ENCODE results near the gene PDIA5. TPM values are rescaled to one million over a fixed set of nuclear protein-coding genes. Genes with fewer than 3 reads are reported as not detected.

PDIA5 gene
- total RNA-seq, 4 donors from 2014 or later, result 4.6 to 17.1 (median 5.3) TPM

DNA sequence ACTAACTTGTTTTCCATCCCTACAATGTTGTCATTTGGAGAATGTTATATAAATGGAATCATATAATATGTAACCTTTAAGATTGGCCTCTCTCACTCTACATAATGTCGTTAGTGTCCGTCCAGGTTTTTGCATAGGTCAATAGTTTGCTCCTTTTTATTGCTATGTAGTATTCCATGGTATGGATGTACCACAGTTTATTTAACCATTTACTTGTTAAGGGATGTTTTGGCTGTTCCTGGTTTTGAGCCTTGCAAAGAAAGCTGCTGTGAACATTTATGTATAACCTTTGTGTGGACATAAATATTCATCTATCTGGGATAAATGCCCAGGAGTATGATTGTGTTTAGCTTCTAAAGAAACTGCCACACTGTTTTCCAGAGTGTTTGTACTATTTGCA lies 100.9 kb downstream of the PDIA5 start:
- no peak for TF ChIP-seq POLR2A (IDR thresholded peaks at IDR 0.05)
- TF ChIP-seq, protein P1, sequence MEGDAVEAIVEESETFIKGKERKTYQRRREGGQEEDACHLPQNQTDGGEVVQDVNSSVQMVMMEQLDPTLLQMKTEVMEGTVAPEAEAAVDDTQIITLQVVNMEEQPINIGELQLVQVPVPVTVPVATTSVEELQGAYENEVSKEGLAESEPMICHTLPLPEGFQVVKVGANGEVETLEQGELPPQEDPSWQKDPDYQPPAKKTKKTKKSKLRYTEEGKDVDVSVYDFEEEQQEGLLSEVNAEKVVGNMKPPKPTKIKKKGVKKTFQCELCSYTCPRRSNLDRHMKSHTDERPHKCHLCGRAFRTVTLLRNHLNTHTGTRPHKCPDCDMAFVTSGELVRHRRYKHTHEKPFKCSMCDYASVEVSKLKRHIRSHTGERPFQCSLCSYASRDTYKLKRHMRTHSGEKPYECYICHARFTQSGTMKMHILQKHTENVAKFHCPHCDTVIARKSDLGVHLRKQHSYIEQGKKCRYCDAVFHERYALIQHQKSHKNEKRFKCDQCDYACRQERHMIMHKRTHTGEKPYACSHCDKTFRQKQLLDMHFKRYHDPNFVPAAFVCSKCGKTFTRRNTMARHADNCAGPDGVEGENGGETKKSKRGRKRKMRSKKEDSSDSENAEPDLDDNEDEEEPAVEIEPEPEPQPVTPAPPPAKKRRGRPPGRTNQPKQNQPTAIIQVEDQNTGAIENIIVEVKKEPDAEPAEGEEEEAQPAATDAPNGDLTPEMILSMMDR (IDR thresholded peaks at IDR 0.05), result no peak
- intact Hi-C loops (cut with DNase I; ENCODE audit: low total_unique reads), result no loop called here
- no peak overlapping the region for H3K4me3 ChIP-seq (ENCODE audit: low read depth, poor library complexity, severe bottlenecking)
- 95 to 98% methylated on average over 2 of the region's 2 CpGs for WGBS, 2 donors
- no peak for DNase-seq (ENCODE audit: low spot score in 2 of 2)

DNA sequence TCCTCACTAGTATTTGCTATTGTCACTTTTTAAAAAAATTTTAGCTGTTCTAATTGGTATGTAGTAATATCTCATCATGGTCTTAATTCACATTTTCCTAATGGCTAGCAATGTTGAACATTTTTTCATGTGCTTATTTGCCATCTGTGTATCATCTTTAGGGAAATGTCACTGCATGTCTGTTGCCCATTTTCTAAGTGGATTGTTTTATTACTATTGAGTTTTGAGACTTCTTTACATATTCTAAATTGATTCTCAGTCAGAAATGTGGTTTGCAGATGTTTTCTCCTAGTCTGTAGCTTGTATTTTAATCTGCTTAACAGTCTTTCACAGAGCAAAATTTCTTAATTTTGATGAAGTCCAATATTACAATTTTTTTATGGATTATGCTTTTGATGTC lies 101.3 kb downstream of the PDIA5 start:
- TF ChIP-seq, protein P1 (IDR thresholded peaks at IDR 0.05), result no peak
- TF ChIP-seq POLR2A (IDR thresholded peaks at IDR 0.05), result no peak
- intact Hi-C loops (cut with DNase I; ENCODE audit: low total_unique reads), result no loop called here
- DNase-seq (ENCODE audit: low spot score in 2 of 2), result no peak
- no peak overlapping the region for H3K4me3 ChIP-seq (ENCODE audit: low read depth, poor library complexity, severe bottlenecking)

DNA sequence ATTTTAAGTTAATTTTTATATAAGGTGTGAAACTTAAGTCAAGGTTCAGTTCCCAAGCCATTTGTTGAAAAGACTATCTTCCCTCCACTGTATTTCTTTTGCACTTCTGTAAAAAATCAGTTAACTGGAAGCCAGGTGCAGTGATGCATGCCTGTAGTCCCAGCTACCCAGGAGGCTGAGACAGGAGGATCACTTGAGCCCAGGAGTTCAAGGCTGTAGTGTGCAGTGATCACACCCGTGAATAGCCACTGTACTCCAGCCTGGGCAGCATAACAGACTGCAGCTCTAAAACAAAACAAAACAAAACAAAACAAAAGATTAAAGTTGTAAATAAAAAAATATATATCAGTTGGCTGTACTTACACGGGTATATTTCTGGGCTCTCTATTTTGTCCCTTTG lies 101.8 kb downstream of the PDIA5 start:
- 79 to 91% methylated on average over 2 of the region's 2 CpGs for WGBS, 2 donors
- no peak overlapping the region for H3K4me3 ChIP-seq (ENCODE audit: low read depth, poor library complexity, severe bottlenecking)
- no peak for DNase-seq (ENCODE audit: low spot score in 2 of 2)
- TF ChIP-seq, protein P1 (IDR thresholded peaks at IDR 0.05), result no peak
- no peak for TF ChIP-seq POLR2A (IDR thresholded peaks at IDR 0.05)
- intact Hi-C loops (cut with DNase I; ENCODE audit: low total_unique reads), result no loop called here

DNA sequence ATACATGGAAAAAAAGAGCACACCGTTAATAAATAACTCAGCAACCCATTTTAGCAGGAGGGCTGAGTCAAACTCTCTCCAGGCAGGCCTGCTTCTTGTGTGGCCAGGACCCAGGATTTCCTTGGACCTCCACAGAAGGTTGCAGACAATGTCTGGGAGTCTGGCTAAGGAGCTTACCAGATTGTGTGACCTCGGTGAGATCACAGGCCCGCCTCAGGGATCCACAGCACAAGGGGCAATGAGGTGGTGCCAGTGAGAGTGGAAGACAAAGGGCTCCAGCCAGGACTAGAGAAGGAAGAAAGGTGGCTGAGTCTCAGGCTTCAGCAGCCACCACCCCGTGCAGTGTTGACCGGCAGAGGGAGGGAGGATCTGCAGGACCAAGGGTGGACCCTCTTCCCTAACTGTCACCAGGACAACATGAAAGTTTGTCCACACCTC lies 102.7 kb downstream of the PDIA5 start:
- TF ChIP-seq, protein P1 (IDR thresholded peaks at IDR 0.05), result no peak
- no peak for TF ChIP-seq POLR2A (IDR thresholded peaks at IDR 0.05)
- no peak for DNase-seq (ENCODE audit: low spot score in 2 of 2)
- intact Hi-C loops (cut with DNase I; ENCODE audit: low total_unique reads), result no loop called here
- no peak overlapping the region for H3K4me3 ChIP-seq (ENCODE audit: low read depth, poor library complexity, severe bottlenecking)
- WGBS, 2 donors, result 67 to 88% methylated on average over 5 of the region's 5 CpGs

DNA sequence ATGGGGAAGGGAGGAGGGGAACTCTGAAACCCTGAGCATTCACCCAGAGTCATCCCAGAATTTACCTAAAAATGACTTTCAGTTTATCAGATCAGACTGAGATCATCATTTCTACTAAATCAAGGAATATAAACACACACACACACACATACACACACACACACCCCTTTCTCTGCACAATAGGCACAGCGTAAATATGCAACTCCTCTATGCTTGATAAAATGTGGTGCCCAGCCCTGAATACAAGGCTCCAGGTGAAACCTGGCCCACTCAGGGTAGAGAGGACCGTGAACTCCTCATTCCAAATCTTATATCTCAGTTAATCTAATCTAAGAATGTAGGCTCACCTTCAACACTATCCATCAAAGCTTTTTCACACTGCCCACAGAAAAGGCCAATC lies 103.1 kb downstream of the PDIA5 start:
- intact Hi-C loops (cut with DNase I; ENCODE audit: low total_unique reads), result no loop called here
- no peak overlapping the region for H3K4me3 ChIP-seq (ENCODE audit: low read depth, poor library complexity, severe bottlenecking)
- no peak for DNase-seq (ENCODE audit: low spot score in 2 of 2)
- WGBS, 2 donors, result 45 to 50% methylated on average over 2 of the region's 2 CpGs
- no peak for TF ChIP-seq POLR2A (IDR thresholded peaks at IDR 0.05)
- TF ChIP-seq, protein P1 (IDR thresholded peaks at IDR 0.05), result no peak

DNA sequence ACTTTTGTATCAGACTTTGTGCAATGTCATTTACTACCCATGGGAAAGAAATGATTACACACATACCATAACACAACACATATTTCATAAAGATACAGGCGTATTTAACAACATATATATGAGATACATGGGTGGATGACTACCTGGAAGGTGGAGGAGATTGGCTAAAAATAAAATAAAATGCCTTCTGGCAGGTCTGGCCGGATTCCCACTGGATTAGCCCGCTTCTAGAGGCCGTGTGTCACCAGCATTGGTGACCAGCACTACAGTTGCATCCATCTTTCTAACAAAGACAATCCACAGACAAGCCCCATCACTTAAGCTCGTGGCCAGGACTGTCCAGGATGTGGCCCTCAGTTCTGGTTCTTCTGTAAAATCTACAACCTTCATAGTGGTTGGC lies 114.0 kb downstream of the PDIA5 start:
- H3K4me3 ChIP-seq (ENCODE audit: low read depth, poor library complexity, severe bottlenecking), result no peak overlapping the region
- 88 to 92% methylated on average over 5 of the region's 5 CpGs for WGBS, 2 donors
- intact Hi-C loops (cut with DNase I; ENCODE audit: low total_unique reads), result no loop called here
- no peak for DNase-seq (ENCODE audit: low spot score in 2 of 2)
- TF ChIP-seq, protein P1 (IDR thresholded peaks at IDR 0.05), result no peak
- TF ChIP-seq POLR2A (IDR thresholded peaks at IDR 0.05), result no peak
